GM23248 (cell line): ENCODE measurements around the gene UAP1L1. TPM values are rescaled to one million over a fixed set of nuclear protein-coding genes. Genes with fewer than 3 reads are reported as not detected.
A peak's percentile ranks its signal among the peaks of the same experiment; 100 is the strongest.

ENCODE experiments used
- DNase-seq: peaks from one replicate; pipeline ENCODE4 v3.0.0-alpha.2; 2015
- H2AFZ ChIP-seq: fragments of 200-600 bp; sonication (generic); 2 replicates; pipeline ENCODE4 v1.6.1; 2016; ENCODE audit warnings: antibody characterized with exemption
- H3F3A ChIP-seq: fragments of 200-600 bp; sonication (generic); 2 replicates; pipeline ENCODE4 v1.6.1; 2016; ENCODE audit warnings: mild to moderate bottlenecking, antibody characterized with exemption, mixed run types; ENCODE audit not compliant: insufficient read depth
- H3K27ac ChIP-seq: fragments of 200-600 bp; sonication (generic); 2 replicates; pipeline ENCODE4 v1.5.1; 2016; ENCODE audit warnings: mild to moderate bottlenecking
- H3K27me3 ChIP-seq: fragments of 200-600 bp; sonication (generic); replicated peaks from 2 replicates; pipeline ENCODE4 v1.6.1; 2016; ENCODE audit warnings: mild to moderate bottlenecking; ENCODE audit not compliant: insufficient read depth
- H3K36me3 ChIP-seq: fragments of 200-600 bp; sonication (generic); 2 replicates; pipeline ENCODE4 v1.6.1; 2016; ENCODE audit warnings: low read depth, mild to moderate bottlenecking
- H3K4me1 ChIP-seq: fragments of 200-600 bp; sonication (generic); 2 replicates; pipeline ENCODE4 v1.6.1; 2016; ENCODE audit warnings: mild to moderate bottlenecking; ENCODE audit not compliant: insufficient read depth
- H3K4me2 ChIP-seq: fragments of 200-600 bp; sonication (generic); one replicate; pipeline ENCODE4 v1.6.1; 2016; ENCODE audit warnings: mild to moderate bottlenecking; ENCODE audit not compliant: unreplicated experiment
- H3K4me3 ChIP-seq: fragments of 200-600 bp; sonication (generic); 2 replicates; pipeline ENCODE4 v1.5.1; 2016; ENCODE audit warnings: mild to moderate bottlenecking
- H3K79me2 ChIP-seq: fragments of 200-600 bp; sonication (generic); 2 replicates; pipeline ENCODE4 v1.6.1; 2016; ENCODE audit warnings: mild to moderate bottlenecking; ENCODE audit not compliant: insufficient read depth
- H3K9ac ChIP-seq: fragments of 200-600 bp; sonication (generic); 2 replicates; pipeline ENCODE4 v1.6.1; 2016; ENCODE audit warnings: mild to moderate bottlenecking
- H3K9me2 ChIP-seq: fragments of 200-600 bp; sonication (generic); 2 replicates; pipeline ENCODE4 v1.6.1; 2016; ENCODE audit warnings: mixed run types, mild to moderate bottlenecking, moderate library complexity; ENCODE audit not compliant: insufficient read depth
- H3K9me3 ChIP-seq: fragments of 200-600 bp; sonication (generic); one replicate; pipeline ENCODE4 v1.6.1; 2017; ENCODE audit warnings: low read depth
- H4K20me1 ChIP-seq: fragments of 200-600 bp; sonication (generic); 2 replicates; pipeline ENCODE4 v1.6.0; 2016; ENCODE audit not compliant: insufficient read depth
- EZH2 ChIP-seq: fragments of 200-600 bp; sonication (generic); IDR thresholded peaks from 2 replicates; pipeline ENCODE4 v1.6.1; 2018; ENCODE audit warnings: antibody characterized with exemption, mild to moderate bottlenecking; ENCODE audit not compliant: insufficient read depth, poor library complexity, severe bottlenecking
- EZH2phosphoT487 ChIP-seq: fragments of 200-600 bp; sonication (generic); IDR thresholded peaks from 2 replicates; pipeline ENCODE4 v1.6.1; 2018; ENCODE audit warnings: antibody characterized with exemption, moderate library complexity, mild to moderate bottlenecking, low read depth; ENCODE audit not compliant: insufficient read depth
- WGBS, 2 experiments: methylation state at CpG; one replicate each; pipeline ENCODE4 v1.1.6; 2015 to 2017; ENCODE audit warnings: low lambda C conversion rate in 2 of 2, low coverage in 1 of 2; ENCODE audit errors: missing lambda C conversion rate in 2 of 2; 5-methylcytosine and 5-hydroxymethylcytosine counted together
- in situ Hi-C: fragments of 300-500 bp; cut with MboI; formaldehyde crosslinking; loops from 2 replicates; pipeline ENCODE4 v1.15.0; 2020
- polyA plus RNA-seq: library from polyadenylated mRNA; unstranded; fragments of >200 nt; fragmentation: Nextera tagmentation; extraction: Ambion mirVana; gene quantifications from 2 replicates; pipeline ENCODE4 v1.2.1, GENCODE V29; 2016
- total RNA-seq: library from RNA; depleted of rRNA; stranded (reverse); fragments of >200 nt; shearing (Covaris generic); gene quantifications from 2 replicates; pipeline ENCODE4 v1.2.3, GENCODE V29; 2014; rRNA removed

UAP1L1 gene
- total RNA-seq: 5.2 and 5.7 TPM in 2 replicates
- 4.3 and 4.5 TPM in 2 replicates for polyA plus RNA-seq

GRCh38 chr9:137077010-137077747, at the start of gene UAP1L1:
Gene UAP1L1 (plus strand): TSS chr9:137077517. CDS start chr9:137077533, 16 bp downstream.
- peak within 1 kb of the TSS; percentile 74 for H2AFZ ChIP-seq
- TF ChIP-seq EZH2: no peak
- no peak for TF ChIP-seq EZH2phosphoT487
- H3F3A ChIP-seq: peaks cover 5% of the 10 kb centered on the region; the same call in 1 of the 2 replicates
- H3K9ac ChIP-seq: peak within 1 kb of the TSS; percentile 68
- H3K27ac ChIP-seq: no peak within 1 kb of the TSS
- H3K27me3 ChIP-seq: no peaks in the 10 kb centered on the region
- 4 to 5% methylated on average over 43 to 54 of the region's 87 CpGs for WGBS, 2 experiments
- H3K4me1 ChIP-seq: no peaks in the 10 kb centered on the region
- 0 out of 2 replicates have a peak, but pooled peaks cover 2% of the 10 kb centered on the region for H3K36me3 ChIP-seq
- DNase-seq: peak; percentile 78
- no peaks in the 10 kb centered on the region for H3K9me3 ChIP-seq
- H3K4me3 ChIP-seq: peak within 1 kb of the TSS; percentile 79
- H4K20me1 ChIP-seq: no peaks in the 10 kb centered on the region
- peak within 1 kb of the TSS; percentile 81 for H3K4me2 ChIP-seq
- H3K79me2 ChIP-seq: peaks cover 6% of the 10 kb centered on the region; the same call in 1 of the 2 replicates
- no peaks in the 10 kb centered on the region for H3K9me2 ChIP-seq
- in situ Hi-C loops: no loop called here

DNA sequence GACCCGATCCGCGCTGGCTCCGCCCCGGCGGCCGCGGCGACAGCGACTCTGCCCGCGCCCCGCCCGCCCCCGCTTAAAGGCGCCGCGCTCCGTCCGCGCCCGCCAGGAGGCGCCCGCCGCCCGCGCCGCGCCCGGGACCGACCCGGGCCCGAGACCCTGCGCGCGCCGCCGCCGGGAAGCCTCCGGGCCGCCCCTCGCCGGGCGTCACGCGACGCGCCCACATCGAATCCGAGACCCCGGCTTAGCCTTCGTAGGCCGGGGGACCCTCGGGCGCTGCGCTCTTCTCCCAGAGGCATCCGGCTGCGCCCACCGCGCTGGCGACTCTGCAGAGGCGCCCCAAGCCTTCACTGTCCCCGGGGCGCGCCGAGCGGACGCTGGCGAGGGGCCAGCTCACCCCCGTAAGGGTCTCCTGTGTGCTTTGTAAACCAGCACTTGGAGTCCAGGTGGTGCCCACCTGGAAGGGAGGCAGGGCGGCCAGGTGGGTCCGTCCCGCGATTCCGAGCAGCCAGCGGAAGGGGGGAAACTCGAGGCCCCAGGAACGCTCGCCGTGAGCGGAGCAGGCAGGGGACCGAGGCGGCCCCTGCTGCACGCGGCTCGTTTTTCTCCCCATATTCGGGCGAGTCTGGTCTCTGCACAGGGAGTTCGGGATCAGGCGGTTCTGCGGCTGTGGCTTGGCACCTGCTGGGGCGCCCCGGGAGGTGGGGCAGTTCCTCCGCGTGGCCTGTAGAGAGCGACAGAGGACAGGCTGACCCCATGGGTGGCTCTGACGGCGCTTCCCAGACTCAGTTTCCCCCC, 48.9 kb upstream of the UAP1L1 start:
- in situ Hi-C loops: no loop called here
- 2% methylated on average over 41 to 43 of the region's 98 CpGs for WGBS, 2 experiments
- Histone ChIP-seq H3K4me2 (peak overlapping the region; percentile 86), H3K27ac (no peak overlapping the region), H3K9me2 (no peaks in the 10 kb centered on the region), H3K4me1 (no peaks in the 10 kb centered on the region), H3K79me2 (no peaks in the 10 kb centered on the region), H2AFZ (peak overlapping the region; percentile 79), H3K27me3 (no peaks in the 10 kb centered on the region), H3K36me3 (no peaks in the 10 kb centered on the region), H3F3A (no peaks in the 10 kb centered on the region), H4K20me1 (no peaks in the 10 kb centered on the region), H3K9me3 (no peaks in the 10 kb centered on the region), H3K9ac (peak overlapping the region; percentile 62), H3K4me3 (peak overlapping the region; percentile 72)
- no peak for TF ChIP-seq EZH2phosphoT487
- no peak for TF ChIP-seq EZH2
- peak; percentile 80 for DNase-seq

DNA sequence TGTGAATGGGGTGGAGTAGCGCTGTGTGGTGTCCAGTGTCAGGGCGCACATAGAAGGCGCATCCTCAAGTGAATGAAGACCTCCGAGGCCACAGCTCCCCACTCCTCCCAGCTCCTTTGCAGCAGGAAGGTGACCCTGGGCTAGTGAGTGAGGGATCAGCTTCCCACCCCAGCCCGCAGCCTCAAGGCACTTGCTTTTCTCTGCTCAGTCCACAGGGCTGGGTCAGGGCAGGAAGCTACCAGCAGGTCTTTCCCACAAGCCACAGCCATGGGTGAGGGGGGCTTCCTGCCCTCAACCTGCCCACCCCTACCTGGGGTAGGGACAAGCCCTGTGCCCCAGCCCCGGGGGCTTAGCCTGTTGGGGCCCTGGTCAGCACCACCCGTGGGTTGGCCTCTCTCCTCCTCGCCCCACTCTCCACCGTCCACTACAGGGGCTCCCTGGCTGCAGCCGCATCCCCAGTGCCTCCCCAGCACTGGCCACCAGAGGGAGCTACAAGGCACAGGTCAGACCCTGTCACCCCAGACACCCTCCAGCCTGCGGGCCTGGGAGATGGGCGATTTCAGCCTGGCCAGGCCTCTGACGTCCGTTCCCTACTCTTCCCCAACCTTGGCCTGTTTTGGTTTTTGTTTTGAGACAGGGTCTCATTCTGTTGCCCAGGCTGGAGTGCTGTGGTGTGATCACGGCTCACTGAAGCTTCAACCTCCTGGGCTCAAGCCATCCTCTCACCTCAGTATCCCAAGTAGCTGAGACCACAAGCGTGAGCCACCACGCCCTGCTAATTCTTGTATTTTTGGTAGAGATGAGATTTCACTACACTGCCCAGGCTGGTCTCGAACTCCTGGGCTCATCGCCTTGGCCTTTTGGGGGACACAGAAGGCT, 48.0 kb upstream of the UAP1L1 start:
- Histone ChIP-seq H3K27ac (no peak overlapping the region), H3K79me2 (no peaks in the 10 kb centered on the region), H4K20me1 (no peaks in the 10 kb centered on the region), H3K9me3 (no peaks in the 10 kb centered on the region), H3K9ac (no peak overlapping the region), H3K27me3 (no peaks in the 10 kb centered on the region), H3F3A (no peaks in the 10 kb centered on the region), H3K4me3 (no peak overlapping the region), H2AFZ (no peak overlapping the region), H3K4me2 (peak overlapping the region; percentile 86), H3K4me1 (no peaks in the 10 kb centered on the region), H3K9me2 (no peaks in the 10 kb centered on the region), H3K36me3 (no peaks in the 10 kb centered on the region)
- WGBS, 2 experiments: 28 to 34% methylated on average over 19 of the region's 19 CpGs
- TF ChIP-seq EZH2 (no peak), EZH2phosphoT487 (no peak)
- in situ Hi-C loops: no loop called here
- DNase-seq: peak; percentile 69

GRCh38 chr9:137030006-137030405, 47.3 kb upstream of the UAP1L1 start:
- no peak overlapping the region for H2AFZ ChIP-seq
- no peak for TF ChIP-seq EZH2
- no peak for TF ChIP-seq EZH2phosphoT487
- no peaks in the 10 kb centered on the region for H3K9me3 ChIP-seq
- no peaks in the 10 kb centered on the region for H3K4me1 ChIP-seq
- H3K4me2 ChIP-seq: no peak overlapping the region
- no peak for DNase-seq
- H4K20me1 ChIP-seq: no peaks in the 10 kb centered on the region
- no peak overlapping the region for H3K4me3 ChIP-seq
- WGBS, 2 experiments: 63 to 74% methylated on average over 10 to 15 of the region's 15 CpGs
- no peak overlapping the region for H3K27ac ChIP-seq
- H3K79me2 ChIP-seq: no peaks in the 10 kb centered on the region
- H3K27me3 ChIP-seq: no peaks in the 10 kb centered on the region
- no peaks in the 10 kb centered on the region for H3K36me3 ChIP-seq
- H3K9ac ChIP-seq: no peak overlapping the region
- no peaks in the 10 kb centered on the region for H3F3A ChIP-seq
- no peaks in the 10 kb centered on the region for H3K9me2 ChIP-seq
- in situ Hi-C loops: loop anchor here (10.0 kb wide), 1 partner anchor 255 kb away; no protein-coding TSS in a partner anchor
